HG02642 (cell line): ENCODE data around the gene DES.

Experiments used
- ATAC-seq: cut with Tn5 transposase; IDR thresholded peaks from one replicate; pipeline ENCODE4 v1.9.1; 2021; ENCODE audit warnings: mild to moderate bottlenecking; ENCODE audit not compliant: unreplicated experiment, poor library complexity

DES gene

DNA sequence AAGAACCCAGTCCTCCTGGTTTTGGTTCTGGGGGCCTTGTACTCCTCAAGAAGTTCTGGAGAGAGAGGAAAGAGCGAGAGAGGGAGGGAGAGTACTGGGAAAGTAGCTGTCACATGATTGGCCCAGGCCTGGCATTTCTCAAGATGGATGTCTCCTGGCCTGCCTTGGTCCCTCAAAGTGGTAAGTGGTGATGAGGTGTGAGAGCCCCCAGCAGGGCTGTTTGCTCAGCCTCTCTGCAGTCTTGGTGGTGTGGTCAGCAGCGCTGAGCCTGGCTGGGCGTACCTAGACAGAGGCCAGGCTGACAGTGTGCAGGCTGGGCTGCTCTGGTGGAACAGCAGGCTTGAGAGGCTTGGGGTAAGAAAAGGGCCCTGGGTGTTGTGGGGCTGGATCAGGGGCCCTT, 19.0 kb downstream of the DES start:
- no peak for ATAC-seq

DNA sequence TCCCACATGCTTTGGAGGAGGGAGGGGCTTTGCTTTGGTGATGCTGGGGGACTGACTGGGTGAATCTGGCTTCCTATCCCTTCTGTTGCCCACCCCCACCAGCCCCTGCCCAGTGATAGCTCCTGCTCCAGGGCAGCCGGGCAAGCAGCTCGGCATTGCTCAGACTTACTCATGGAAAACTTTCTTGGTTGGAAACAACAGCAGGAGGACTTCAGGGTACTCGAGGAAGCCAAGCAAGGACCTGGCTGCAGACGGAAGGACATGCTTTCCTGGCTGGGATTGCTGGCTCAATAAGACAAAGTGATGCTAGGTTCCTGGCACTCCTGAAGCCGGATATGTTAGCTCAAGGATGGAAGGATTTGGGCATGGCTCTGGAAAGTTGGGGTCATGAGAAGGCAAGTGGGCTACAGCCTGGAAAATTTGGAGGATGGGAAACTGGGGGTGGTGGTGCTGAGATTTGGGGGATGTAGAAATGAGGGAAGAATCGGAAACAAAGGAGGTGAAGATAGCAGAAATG, 19.6 kb downstream of the DES start:
- ATAC-seq: no peak

DNA sequence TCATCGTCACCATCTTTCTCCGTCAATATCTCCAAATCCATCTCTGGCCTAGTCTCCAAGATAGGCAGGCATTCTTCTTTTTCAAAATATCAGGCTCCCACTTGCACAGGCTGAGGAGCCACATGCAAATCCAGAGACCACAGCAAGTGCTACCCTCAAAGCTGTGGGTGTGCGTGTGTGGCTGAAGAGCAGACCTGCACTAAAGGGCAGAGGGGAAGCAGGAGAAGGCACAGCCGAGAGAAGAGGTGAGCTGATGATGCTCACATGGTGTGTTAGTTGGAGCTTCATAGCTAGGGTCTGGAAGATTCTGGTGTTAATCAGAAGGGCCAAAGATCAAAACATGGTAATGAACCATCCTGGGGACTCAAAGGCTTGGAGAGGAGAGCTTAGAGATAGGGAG, 20.3 kb downstream of the DES start:
- no peak for ATAC-seq

DNA sequence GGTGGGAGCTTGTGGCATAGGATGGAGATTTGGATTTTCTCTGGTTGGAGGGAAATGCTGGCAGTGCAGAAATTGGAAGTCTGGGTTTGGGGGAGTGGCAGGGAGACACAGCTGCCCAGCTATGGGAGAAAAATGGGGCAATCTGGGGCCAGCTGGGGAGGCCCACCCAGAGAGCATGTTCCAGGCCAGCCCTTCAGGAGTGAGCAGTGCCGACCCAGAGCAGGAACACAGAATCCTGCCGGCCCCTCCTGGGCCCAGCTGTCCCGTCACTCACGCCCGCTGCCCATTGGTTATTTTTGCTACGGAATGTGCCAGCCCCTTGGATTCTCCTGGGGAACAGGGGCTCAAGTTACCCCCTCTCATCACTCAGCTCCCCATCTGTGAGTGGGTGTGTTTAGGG, 21.3 kb downstream of the DES start:
- no peak for ATAC-seq

DNA sequence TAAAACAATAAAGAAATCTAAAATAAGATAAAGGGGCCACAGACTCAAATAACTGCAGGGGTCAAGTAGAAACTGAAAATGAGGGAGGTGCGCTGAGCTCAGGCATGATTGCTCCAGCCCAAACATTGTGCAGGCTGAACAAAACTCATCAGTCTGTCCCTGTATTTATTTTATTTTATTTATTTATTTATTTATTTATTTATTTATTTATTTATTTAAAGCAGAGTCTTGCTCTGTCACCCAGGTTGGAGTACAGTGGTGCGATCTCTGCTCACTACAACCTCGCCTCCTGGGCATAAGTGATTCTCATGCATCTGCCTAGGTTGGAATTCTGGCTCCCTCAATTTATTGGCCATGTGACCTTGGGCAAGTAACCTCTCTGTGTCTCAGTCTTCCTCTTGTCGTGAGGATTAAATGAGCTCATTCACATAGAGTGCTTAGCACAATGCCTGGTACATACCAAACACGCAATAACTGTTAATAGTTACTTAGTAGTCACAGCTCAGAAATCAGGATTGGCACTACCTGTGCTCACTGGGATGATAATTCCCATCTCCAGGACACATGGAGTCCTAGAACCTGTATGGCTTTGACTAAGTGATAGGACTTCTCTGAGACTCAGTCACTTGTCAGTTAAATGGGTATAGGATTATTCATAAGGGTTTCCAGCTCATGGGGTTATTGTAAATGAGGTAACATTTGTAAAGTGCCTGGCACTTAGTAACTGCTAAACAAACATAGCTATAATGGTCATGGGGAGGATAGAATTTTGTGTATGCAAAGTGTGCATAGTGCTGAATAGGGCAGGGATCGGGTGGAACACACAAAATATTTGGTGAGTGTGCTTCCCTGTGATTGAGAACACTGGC, 22.4 kb downstream of the DES start:
- no peak for ATAC-seq

DNA sequence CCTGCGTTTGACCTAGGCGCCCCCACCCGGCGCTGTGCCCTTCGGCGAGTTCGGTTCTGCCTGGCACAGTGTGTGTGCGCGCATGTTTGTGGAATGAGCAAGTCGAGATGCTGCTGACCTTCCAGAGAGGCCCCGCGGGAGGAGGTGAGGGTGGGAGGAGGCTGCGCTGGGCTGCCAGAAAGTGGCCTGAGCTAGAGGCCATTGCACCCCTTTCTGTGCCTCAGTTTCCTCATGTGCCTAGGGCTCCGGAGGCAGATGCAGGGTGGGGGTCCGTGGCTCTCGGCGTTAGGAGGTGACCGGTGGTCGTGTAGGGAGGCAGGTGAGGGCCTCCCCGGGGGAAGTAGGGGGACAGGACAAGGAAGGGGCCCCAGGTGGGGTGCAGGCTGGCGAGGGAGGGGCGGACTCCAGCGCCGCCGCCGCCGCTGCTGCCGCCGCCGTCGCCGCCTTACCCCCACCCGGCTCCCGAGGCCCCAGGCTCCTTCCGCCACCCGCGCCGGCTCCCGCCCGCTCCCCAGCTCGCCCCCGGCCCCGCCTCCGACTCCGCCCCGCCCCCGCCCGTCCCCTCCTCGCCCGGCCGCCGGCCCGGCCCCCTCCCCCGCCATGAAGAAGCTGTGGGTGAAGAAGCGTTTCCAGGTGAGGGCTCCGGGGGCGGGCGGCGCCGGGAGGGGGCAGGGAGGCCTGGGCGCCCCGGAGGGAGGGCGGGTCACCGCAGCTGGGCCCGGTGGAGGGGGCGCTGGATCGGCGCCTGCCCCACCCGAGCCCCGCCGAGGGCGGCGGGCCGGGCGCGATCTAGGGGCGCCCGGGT, 23.5 kb downstream of the DES start:
- ATAC-seq: no peak

DNA sequence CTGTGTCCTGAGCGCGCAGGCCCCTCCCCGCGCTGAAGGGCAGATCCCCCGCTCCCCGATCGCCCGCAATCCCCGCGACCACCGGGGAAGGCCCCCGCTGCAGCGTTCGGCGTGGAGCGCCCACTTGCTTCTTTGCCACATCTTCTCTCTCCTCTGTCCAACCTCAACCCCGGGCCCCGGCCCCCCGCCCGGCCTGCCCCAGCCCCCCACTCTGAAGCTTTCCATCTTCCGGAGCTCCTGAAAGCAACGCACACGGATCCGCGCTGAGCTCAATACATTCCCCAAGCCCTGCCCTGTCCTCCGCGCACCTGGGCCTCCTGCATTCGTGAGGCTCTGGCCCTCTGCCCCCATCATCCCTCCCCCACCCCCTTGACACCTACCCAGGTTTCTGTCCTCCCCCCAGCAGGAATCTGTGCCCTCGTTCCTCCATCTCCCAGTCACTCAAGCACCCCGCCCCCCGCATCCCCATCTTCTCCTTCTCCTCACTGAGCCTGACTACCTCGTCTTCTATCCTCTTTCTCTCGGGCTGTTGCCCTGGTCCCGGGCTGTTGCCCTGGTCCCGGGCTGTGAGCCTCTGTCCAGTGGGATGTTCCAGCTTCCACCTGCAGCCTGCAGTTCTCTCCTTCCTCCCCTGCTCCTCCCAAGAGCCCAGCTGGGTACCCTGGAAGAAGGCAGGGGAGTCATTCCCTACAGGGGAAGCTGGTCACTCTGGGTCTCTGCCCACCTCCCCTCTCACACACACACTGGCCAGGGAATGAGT, 24.3 kb downstream of the DES start:
- no peak for ATAC-seq

DNA sequence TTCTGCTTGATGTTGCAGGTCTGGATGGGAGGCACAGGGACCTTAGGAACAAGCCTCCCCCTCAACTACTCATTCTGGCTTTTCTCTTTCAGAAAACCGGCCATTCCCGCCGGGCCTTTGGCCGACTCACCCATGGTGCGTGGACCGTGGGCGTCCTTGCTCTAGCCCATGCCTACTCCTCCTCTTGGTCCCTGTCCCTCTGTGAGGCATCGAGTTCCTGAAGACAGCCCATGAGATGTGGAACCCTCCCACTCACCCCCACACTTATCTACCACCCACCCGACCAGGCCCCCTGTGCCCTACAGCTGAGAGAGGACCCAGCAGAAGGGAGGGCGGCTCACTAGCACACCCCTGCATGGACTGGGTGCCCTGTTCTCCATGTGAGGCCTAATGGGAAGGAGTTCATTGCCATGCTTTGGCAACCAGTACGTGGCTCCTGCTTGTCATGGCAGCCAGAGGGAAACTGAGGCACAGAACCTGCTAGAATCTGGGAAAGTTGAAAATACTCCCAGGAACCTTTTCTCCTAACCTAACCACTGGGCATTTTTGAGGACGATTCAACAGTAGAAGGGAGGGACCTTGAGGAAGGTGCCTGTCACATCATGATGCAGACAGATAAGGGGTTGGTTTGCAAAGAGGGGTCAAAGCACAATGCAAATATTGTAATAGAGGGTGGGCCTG, 25.0 kb downstream of the DES start:
- no peak for ATAC-seq

DNA sequence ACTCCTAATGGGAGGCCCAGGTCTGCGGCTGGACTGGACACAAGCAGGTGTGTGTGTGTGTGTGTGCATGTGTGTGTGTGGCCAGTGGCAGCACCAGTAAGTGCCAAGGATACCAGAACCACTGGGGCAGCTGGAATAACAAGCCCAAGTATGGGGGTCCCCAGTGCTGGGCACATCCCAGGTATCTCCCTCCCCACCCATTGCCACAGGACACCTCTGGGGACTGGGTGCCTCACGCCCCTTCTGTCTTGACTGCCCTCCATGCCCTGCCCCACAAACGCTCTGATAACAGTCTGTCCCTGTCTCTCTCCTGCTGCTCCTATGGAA, 25.5 kb downstream of the DES start:
- ATAC-seq: no peak

DNA sequence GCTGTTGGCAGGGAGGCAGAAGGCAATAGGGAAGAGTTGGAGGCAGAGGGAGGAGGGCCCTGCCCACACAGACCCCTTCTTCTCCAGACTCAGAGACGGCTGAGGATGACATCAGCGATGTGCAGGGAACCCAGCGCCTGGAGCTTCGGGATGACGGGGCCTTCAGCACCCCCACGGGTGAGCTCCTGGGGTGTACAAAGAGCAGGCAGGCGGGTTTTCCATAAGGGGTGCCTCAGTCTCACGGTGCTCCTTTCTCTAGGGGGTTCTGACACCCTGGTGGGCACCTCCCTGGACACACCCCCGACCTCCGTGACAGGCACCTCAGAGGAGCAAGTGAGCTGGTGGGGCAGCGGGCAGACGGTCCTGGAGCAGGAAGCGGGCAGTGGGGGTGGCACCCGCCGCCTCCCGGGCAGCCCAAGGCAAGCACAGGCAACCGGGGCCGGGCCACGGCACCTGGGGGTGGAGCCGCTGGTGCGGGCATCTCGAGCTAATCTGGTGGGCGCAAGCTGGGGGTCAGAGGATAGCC, 26.5 kb downstream of the DES start:
- no peak for ATAC-seq

DNA sequence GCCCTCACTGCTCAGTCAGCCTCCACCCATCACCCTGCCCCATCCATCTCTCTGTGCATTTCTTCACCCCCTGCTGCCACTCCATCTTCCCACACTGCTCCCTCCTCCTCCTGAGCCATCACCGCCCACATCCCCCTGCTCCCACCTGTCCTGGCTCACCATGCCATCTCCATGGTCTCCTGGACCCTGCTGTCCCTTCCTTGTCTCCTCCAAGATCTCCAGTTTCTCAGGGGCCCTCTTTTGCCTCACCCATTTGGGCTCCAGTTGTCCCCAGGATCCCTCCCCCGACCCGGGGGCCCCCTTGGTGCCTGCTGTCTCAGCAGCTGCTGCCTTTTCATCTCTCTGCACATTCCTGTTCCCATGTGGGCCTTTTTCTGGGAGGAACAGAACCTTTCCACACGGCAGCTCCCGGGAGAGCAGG, 27.1 kb downstream of the DES start:
- no peak for ATAC-seq

DNA sequence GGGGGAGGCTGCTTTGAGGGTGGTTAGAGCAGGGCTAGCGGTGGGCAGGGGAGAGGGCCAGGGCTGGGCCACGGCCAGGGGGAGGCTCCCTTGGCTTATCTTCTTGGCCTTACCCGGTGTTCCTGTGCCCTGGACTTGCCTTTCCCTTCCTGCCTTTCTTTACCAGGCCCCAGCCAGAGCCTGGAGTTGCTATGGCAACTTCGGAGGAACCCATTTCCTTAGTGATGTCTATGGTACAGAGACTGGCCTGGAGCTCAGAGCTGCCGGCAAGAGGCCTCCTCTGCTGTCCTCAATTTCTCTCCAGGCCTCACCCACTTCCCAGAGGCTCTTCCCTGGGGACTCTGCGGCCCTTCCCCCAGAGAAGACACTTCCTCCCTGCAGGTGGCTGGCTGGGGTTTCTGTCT, 27.9 kb downstream of the DES start:
- ATAC-seq: no peak

DNA sequence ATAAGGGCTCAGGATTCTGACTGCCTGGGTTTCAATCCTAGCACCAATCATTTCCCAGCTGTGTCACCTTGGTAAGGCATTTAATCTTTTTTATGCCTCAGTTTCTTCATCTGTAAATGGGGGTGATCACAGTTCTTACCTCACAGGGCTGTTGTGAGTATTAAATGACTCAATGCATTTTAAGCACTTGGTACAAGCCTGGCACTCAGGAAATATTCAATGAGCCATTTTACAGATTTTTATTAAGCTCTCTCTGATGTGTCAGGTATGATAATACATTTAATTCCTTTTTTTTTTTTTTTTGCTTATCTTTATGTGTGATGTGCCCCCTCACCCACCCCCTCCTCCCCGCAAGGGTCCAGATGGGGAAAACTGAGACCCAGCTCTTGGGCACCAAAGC, 28.5 kb downstream of the DES start:
- ATAC-seq: no peak

DNA sequence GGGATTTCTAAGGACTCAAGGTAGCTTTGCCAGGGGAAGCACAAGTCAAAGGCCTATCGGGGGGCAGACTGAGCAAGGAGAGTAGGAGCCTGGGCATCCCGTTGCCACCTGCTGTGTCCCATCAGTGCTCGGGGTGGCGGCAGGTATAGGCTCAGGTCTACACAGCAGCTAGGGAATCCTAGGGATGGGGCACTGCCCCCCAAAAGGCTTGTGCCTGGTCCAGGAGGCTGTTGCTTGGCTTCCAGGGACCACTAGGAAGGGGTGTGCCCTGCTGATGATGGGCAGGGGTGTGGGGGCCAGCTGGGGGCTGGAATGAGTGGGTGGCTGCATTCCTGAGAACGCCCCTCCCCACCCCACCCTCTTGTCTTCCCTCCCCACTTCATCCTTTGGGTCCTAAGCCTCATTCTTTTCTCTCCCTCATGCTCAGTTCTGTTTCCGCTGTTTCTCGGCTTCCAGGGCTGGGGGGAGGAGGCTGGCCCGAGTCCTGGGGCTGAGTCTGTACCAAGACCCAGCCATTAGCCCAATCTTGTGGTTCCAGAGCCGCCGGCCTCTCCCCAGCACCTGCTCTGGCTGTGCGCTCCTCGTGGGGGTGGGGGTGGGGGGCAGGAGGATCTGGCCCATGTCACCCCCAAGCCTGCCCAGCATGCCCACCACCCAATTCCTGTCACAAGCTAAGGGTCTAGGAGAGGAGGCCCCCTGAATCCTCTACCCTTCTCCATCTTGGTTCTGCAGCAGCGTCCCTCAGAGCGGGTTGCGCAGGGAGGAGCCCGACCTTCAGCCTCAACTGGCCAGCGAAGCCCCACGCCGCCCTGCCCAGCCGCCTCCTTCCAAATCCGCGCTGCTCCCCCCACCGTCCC, 29.3 kb downstream of the DES start:
- ATAC-seq: no peak

DNA sequence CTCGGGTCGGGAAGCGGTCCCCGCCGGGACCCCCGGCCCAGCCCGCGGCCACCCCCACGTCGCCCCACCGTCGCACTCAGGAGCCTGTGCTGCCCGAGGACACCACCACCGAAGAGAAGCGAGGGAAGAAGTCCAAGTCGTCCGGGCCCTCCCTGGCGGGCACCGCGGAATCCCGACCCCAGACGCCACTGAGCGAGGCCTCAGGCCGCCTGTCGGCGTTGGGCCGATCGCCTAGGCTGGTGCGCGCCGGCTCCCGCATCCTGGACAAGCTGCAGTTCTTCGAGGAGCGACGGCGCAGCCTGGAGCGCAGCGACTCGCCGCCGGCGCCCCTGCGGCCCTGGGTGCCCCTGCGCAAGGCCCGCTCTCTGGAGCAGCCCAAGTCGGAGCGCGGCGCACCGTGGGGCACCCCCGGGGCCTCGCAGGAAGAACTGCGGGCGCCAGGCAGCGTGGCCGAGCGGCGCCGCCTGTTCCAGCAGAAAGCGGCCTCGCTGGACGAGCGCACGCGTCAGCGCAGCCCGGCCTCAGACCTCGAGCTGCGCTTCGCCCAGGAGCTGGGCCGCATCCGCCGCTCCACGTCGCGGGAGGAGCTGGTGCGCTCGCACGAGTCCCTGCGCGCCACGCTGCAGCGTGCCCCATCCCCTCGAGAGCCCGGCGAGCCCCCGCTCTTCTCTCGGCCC, 30.1 kb downstream of the DES start:
- ATAC-seq: no peak

DNA sequence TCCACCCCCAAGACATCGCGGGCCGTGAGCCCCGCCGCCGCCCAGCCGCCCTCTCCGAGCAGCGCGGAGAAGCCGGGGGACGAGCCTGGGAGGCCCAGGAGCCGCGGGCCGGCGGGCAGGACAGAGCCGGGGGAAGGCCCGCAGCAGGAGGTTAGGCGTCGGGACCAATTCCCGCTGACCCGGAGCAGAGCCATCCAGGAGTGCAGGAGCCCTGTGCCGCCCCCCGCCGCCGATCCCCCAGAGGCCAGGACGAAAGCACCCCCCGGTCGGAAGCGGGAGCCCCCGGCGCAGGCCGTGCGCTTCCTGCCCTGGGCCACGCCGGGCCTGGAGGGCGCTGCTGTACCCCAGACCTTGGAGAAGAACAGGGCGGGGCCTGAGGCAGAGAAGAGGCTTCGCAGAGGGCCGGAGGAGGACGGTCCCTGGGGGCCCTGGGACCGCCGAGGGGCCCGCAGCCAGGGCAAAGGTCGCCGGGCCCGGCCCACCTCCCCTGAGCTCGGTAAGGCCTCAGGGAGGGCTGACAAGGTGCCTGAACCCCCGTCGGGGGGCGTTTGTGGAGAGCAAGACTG, 30.7 kb downstream of the DES start:
- ATAC-seq: no peak

DNA sequence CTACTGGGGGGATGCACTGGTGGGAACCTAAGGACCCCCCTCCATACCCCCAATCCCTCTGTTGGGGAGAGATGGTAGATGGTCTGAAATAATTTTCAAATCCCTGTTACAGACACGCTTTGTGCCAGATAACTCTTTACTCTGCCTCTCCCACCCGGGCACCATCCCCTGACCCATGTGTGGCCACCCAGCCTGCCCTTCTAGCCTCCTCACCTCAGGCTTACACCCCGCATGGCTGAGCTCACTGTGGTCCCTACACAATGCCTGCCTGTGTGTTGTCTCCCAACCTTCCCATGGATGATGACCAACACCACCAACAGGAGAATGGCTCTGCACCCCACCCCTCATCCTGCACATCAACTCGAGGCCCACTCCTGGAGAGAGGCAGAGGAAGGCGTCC, 31.4 kb downstream of the DES start:
- ATAC-seq: no peak

DNA sequence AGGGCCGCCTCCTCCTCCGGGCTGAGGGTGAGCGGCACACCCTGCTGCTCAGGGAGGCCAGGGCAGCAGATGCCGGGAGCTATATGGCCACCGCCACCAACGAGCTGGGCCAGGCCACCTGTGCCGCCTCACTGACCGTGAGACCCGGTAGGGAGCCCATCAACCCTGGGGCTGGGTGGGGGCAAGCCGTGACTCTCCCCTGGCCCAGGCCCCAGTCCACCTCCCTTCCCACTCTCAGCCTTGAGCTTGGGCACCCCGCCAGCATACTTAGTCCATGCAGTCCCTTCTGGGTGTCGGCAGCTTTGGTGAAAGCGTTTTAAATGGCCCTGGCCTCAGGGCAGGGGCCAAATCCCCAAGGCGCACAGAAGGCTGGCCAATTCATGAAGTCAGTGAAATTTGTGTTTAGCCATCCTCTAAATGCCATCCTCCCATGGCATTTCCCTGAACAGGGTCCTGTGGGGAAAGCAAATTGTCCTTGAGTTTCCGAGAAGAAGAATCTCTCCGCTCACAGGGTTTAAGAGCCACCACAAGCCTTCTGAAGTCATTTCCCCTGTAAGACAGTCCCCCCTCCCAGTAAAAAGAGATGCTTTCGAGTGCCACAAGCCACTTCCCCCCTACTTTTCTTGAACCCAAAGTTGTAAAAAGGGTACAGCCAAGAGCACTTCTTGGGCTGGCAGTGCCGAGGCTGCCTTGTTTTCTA, 33.6 kb downstream of the DES start:
- no peak for ATAC-seq
